Glutamatergic neuron (in vitro differentiated cells): ENCODE results near the gene TXNDC5. TPM values are rescaled to one million over a fixed set of nuclear protein-coding genes. Genes with fewer than 3 reads are reported as not detected.

ENCODE experiments used
- DNase-seq: peaks from one replicate; pipeline ENCODE4 v3.0.0; 2022
- H3K27ac Mint-ChIP-seq: one replicate; pipeline ENCODE4 v1.8.0; 2020; ENCODE audit warnings: mild to moderate bottlenecking, mixed read lengths, inconsistent platforms; ENCODE audit not compliant: unreplicated experiment
- H3K27me3 Mint-ChIP-seq: one replicate; pipeline ENCODE4 v1.8.0; 2020; ENCODE audit warnings: mild to moderate bottlenecking, moderate library complexity, mixed read lengths, inconsistent platforms; ENCODE audit not compliant: unreplicated experiment
- H3K36me3 Mint-ChIP-seq: one replicate; pipeline ENCODE4 v1.8.0; 2020; ENCODE audit warnings: mild to moderate bottlenecking, mixed read lengths, inconsistent platforms; ENCODE audit not compliant: unreplicated experiment
- H3K4me1 Mint-ChIP-seq: one replicate; pipeline ENCODE4 v1.8.0; 2020; ENCODE audit warnings: mild to moderate bottlenecking, low read depth, mixed read lengths, inconsistent platforms; ENCODE audit not compliant: unreplicated experiment
- H3K4me3 Mint-ChIP-seq: one replicate; pipeline ENCODE4 v1.8.0; 2020; ENCODE audit warnings: mild to moderate bottlenecking, mixed read lengths, inconsistent platforms; ENCODE audit not compliant: unreplicated experiment
- H3K9me3 Mint-ChIP-seq: one replicate; pipeline ENCODE4 v1.8.0; 2020; ENCODE audit warnings: mild to moderate bottlenecking, moderate library complexity, mixed read lengths, inconsistent platforms; ENCODE audit not compliant: unreplicated experiment
- CTCF ChIP-seq: fragments of 200-600 bp; sonication (generic); IDR thresholded peaks from one replicate; pipeline ENCODE4 v1.5.0; 2021; ENCODE audit not compliant: partially characterized antibody, unreplicated experiment
- total RNA-seq: library from RNA; stranded (reverse); fragmentation: NEBNext Ultra II Directional; extraction: Animal tissue kit (Norgen Biotek cat#: 25700); gene quantifications from one replicate; pipeline ENCODE4 v1.2.1, GENCODE V29; 2021; ENCODE audit not compliant: unreplicated experiment

TXNDC5 gene
- total RNA-seq, 1 donor from 2014 or later, result 25.3 TPM

GRCh38 chr6:7881765-7882500 lies 28.7 kb downstream of the TXNDC5 start:
- Mint-ChIP-seq H3K4me3 (no peak overlapping the region), H3K27ac (no peak overlapping the region), H3K27me3 (no peaks in the 10 kb centered on the region), H3K4me1 (no peaks in the 10 kb centered on the region), H3K9me3 (peaks cover 3% of the 10 kb centered on the region), H3K36me3 (no peaks in the 10 kb centered on the region)
- DNase-seq, result no peak
- TF ChIP-seq CTCF, result no peak

GRCh38 chr6:7880718-7881107 lies 29.9 kb downstream of the TXNDC5 start:
- no peaks in the 10 kb centered on the region for H3K27me3 Mint-ChIP-seq
- H3K9me3 Mint-ChIP-seq, result peaks cover 3% of the 10 kb centered on the region
- no peaks in the 10 kb centered on the region for H3K4me1 Mint-ChIP-seq
- no peak overlapping the region for H3K27ac Mint-ChIP-seq
- no peak overlapping the region for H3K4me3 Mint-ChIP-seq
- H3K36me3 Mint-ChIP-seq, result no peaks in the 10 kb centered on the region
- DNase-seq, result no peak
- TF ChIP-seq CTCF, result no peak

DNA sequence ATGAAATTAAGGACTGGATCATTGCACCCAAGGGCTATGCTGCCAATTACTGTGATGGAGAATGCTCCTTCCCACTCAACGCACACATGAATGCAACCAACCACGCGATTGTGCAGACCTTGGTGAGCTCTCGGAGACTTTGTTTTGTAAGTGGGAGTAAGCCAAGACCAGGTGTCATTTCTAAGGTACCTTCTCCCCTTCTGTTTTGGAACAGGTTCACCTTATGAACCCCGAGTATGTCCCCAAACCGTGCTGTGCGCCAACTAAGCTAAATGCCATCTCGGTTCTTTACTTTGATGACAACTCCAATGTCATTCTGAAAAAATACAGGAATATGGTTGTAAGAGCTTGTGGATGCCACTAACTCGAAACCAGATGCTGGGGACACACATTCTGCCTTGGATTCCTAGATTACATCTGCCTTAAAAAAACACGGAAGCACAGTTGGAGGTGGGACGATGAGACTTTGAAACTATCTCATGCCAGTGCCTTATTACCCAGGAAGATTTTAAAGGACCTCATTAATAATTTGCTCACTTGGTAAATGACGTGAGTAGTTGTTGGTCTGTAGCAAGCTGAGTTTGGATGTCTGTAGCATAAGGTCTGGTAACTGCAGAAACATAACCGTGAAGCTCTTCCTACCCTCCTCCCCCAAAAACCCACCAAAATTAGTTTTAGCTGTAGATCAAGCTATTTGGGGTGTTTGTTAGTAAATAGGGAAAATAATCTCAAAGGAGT lies 30.4 kb downstream of the TXNDC5 start:
- DNase-seq, result no peak
- no peak for TF ChIP-seq CTCF
- Mint-ChIP-seq H3K36me3 (no peaks in the 10 kb centered on the region), H3K27ac (no peak overlapping the region), H3K4me3 (no peak overlapping the region), H3K27me3 (no peaks in the 10 kb centered on the region), H3K9me3 (peaks cover 3% of the 10 kb centered on the region), H3K4me1 (no peaks in the 10 kb centered on the region)

DNA sequence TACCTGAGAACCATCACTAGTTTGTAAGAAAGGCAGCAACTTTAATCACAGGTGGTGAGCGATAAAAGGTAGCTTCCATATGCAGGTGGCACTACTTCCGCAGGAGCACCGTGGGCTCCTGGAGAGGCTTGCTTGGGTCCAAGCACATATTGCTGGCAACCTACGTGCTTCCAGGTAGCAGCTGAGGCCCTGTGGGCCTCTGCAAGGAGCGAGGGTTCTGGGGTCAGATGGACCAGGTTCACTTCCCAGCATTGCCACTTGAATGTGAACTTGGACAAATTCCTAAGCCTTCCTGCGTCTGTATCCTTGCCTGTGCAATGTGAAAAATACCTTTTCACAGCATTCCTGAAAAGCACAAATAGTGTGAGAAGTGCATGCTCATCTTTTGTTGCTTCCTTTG lies 31.0 kb downstream of the TXNDC5 start:
- H3K27me3 Mint-ChIP-seq, result no peaks in the 10 kb centered on the region
- H3K4me3 Mint-ChIP-seq, result no peak overlapping the region

More for the DNA sequence above, 31.0 kb downstream of the TXNDC5 start:
- Mint-ChIP-seq H3K36me3 (no peaks in the 10 kb centered on the region), H3K27ac (no peak overlapping the region), H3K4me1 (no peaks in the 10 kb centered on the region), H3K9me3 (peaks cover 3% of the 10 kb centered on the region)
- DNase-seq, result no peak
- no peak for TF ChIP-seq CTCF
